CD4-positive, alpha-beta T cell (primary cell): ENCODE data around the gene SULF2. TPM values are rescaled to one million over a fixed set of nuclear protein-coding genes. Genes with fewer than 3 reads are reported as not detected.

Experiments used
- ATAC-seq: fragments of 200-7000 bp; cut with Tn5 transposase; one replicate; pipeline ENCODE4 v1.10.0; 2022; ENCODE audit warnings: mild to moderate bottlenecking; ENCODE audit not compliant: poor library complexity
- CTCF ChIA-PET: fragments of 350-600 bp; sonication (Branson Sonifier 250); formaldehyde crosslinking; loops from one replicate; lab custom pipeline; 2021; ENCODE audit warnings: antibody characterized with exemption, inconsistent platforms; lab: Charles Lee
- POLR2A ChIA-PET: fragments of 350-600 bp; sonication (Branson Sonifier 250); formaldehyde crosslinking; loops from one replicate; lab custom pipeline; 2021; ENCODE audit warnings: antibody characterized with exemption, inconsistent platforms; lab: Charles Lee
- DNase-seq, 14 experiments: peaks; one replicate each; pipeline ENCODE4 v3.0.0-alpha.2; 2013 to 2020; ENCODE audit warnings: mixed read lengths in 2 of 14
- H3K27ac ChIP-seq, 2 donors: one replicate each; pipeline versions ENCODE4 v1.5.1 to v1.7.0; 2013; ENCODE audit warnings: low read length in 2 of 2, low read depth in 1 of 2, mild to moderate bottlenecking in 1 of 2
- H3K27me3 ChIP-seq, 2 experiments: 1 replicate in 1 of 2; 2 replicates in 1 of 2; pipeline versions ENCODE4 v1.6.1 to v1.7.0; 2013; ENCODE audit warnings: low read length in 2 of 2, control low read depth in 1 of 2, mild to moderate bottlenecking in 1 of 2, moderate library complexity in 1 of 2; ENCODE audit not compliant: insufficient read depth in 2 of 2, control insufficient read depth in 1 of 2
- H3K36me3 ChIP-seq: one replicate; pipeline ENCODE4 v1.6.1; 2013; ENCODE audit warnings: low read length, control low read depth; ENCODE audit not compliant: insufficient read depth
- H3K4me1 ChIP-seq: one replicate; pipeline ENCODE4 v1.6.1; 2013; ENCODE audit warnings: low read length, control low read depth; ENCODE audit not compliant: insufficient read depth
- H3K4me3 ChIP-seq: one replicate; pipeline ENCODE4 v1.5.1; 2013; ENCODE audit warnings: mild to moderate bottlenecking, low read length, moderate library complexity
- H3K9me3 ChIP-seq, 2 experiments: 1 replicate in 1 of 2; 2 replicates in 1 of 2; pipeline versions ENCODE4 v1.6.1 to v1.7.0; 2013; ENCODE audit warnings: low read length in 2 of 2, mild to moderate bottlenecking in 2 of 2, control low read depth in 1 of 2, moderate library complexity in 1 of 2; ENCODE audit not compliant: control insufficient read depth in 1 of 2, insufficient read depth in 1 of 2
- H3K27ac Mint-ChIP-seq: one replicate; pipeline ENCODE4 v1.8.0; 2020; ENCODE audit warnings: mixed read lengths
- H3K27me3 Mint-ChIP-seq: one replicate; pipeline ENCODE4 v1.8.0; 2021; ENCODE audit warnings: mixed read lengths
- H3K36me3 Mint-ChIP-seq: one replicate; pipeline ENCODE4 v1.8.0; 2021; ENCODE audit warnings: low read depth, mixed read lengths
- H3K4me1 Mint-ChIP-seq: one replicate; pipeline ENCODE4 v1.8.0; 2021; ENCODE audit warnings: low read depth, mixed read lengths
- H3K4me3 Mint-ChIP-seq: one replicate; pipeline ENCODE4 v1.8.0; 2020; ENCODE audit warnings: mild to moderate bottlenecking, mixed read lengths
- H3K9me3 Mint-ChIP-seq: one replicate; pipeline ENCODE4 v1.8.0; 2020; ENCODE audit warnings: mixed read lengths
- intact Hi-C, 2 experiments: fragments of 100-400 bp; cut with DNase I in 1 of 2; cut with micrococcal nuclease in 1 of 2; formaldehyde crosslinking; loops; one replicate each; pipeline versions ENCODE4 v1.15.1 to v1.9.0; 2023 to 2025; cut with DNase I, micrococcal nuclease
- total RNA-seq, 174 experiments: library from RNA in 2 of 174; stranded (reverse) in 2 of 174; gene quantifications; one replicate each; pipeline ENCODE4 v1.2.3 and lab custom pipeline; 2021 to 2026
- TF ChIP-seq, protein P1 (sequence below): fragments of 200-600 bp; IDR thresholded peaks from one replicate; pipeline ENCODE4 v1.8.0; 2022; ENCODE audit warnings: antibody characterized with exemption, mild to moderate bottlenecking

Gene SULF2
- total RNA-seq, 2 experiments from 2014 or later, result 1.5 to 2.8 TPM

DNA sequence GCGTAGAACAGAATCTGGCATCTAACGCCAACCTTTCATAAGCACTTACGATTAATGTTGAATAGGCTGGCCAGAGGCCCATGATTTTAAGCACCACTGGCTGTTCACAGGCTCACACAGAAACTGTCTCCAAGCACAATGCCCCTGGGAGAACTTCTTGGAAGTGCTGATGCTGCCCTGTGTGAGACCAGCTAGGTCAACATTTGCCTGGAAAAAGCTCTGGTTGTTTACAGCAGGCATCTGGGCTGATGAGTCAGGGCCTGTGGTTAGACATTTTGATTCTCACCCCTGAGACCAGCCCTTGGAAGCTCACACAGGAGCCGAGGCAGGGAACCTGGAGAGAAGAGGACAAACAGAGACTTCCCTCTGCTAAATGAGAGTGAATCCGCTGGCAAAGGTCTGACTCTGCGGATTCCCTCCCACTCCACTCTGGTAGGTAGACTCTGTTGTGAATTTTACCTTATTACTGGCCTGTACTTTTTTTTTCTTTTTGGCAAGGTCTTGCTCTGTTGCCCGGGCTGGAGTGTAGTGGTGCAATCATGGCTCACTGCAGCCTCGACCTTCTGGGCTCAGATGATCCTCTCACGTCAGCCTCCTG is 6.8 kb upstream of the SULF2 start:
- intact Hi-C loops, result no loop called here
- CTCF ChIA-PET, result no interaction called here
- Mint-ChIP-seq H3K9me3 (no peaks in the 10 kb centered on the region), H3K36me3 (no peaks in the 10 kb centered on the region), H3K27ac (no peak overlapping the region), H3K27me3 (peaks cover 46% of the 10 kb centered on the region), H3K4me1 (no peaks in the 10 kb centered on the region), H3K4me3 (no peak overlapping the region)
- POLR2A ChIA-PET, result no interaction called here
- TF ChIP-seq, protein P1, sequence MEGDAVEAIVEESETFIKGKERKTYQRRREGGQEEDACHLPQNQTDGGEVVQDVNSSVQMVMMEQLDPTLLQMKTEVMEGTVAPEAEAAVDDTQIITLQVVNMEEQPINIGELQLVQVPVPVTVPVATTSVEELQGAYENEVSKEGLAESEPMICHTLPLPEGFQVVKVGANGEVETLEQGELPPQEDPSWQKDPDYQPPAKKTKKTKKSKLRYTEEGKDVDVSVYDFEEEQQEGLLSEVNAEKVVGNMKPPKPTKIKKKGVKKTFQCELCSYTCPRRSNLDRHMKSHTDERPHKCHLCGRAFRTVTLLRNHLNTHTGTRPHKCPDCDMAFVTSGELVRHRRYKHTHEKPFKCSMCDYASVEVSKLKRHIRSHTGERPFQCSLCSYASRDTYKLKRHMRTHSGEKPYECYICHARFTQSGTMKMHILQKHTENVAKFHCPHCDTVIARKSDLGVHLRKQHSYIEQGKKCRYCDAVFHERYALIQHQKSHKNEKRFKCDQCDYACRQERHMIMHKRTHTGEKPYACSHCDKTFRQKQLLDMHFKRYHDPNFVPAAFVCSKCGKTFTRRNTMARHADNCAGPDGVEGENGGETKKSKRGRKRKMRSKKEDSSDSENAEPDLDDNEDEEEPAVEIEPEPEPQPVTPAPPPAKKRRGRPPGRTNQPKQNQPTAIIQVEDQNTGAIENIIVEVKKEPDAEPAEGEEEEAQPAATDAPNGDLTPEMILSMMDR, result no peak
- DNase-seq, result no peak
- H3K9me3 ChIP-seq, result no peaks in the 10 kb centered on the region
- H3K27ac ChIP-seq, result no peak overlapping the region
- no peak overlapping the region for H3K4me3 ChIP-seq
- no peaks in the 10 kb centered on the region for H3K36me3 ChIP-seq
- H3K4me1 ChIP-seq, result no peaks in the 10 kb centered on the region
- H3K27me3 ChIP-seq, result peaks cover 12 to 31% of the 10 kb centered on the region in 2 experiments
- no peak for ATAC-seq

DNA sequence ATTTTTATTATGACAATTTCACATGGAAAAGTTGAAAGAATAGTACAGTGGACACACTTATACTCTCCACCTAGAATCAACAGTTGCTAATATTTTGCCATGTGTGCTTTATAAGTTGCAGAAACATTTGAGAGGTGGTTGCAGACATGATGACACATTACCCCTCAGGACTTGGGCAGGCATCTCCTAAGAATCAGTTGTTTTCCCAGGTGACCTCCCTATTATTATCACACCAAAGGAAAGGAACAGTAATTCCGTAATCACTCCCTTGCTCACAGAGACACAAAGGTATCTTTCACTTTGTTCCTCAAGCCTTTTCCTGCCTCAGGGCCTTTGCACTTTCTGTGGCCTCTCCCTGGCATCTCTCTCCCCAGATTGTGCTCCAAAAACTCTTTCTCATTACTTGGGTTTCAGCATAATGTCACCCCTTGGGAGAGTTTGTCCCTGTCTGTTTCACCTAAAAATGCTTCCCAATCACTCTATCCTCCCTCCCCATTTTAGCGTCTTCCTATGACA is 5.9 kb upstream of the SULF2 start:
- H3K27ac ChIP-seq, result no peak overlapping the region
- DNase-seq (no peak), ATAC-seq (no peak)
- Mint-ChIP-seq H3K27me3 (peaks cover 55% of the 10 kb centered on the region), H3K4me1 (peaks cover 6% of the 10 kb centered on the region), H3K36me3 (no peaks in the 10 kb centered on the region), H3K4me3 (no peak overlapping the region), H3K9me3 (no peaks in the 10 kb centered on the region), H3K27ac (no peak overlapping the region)
- no peaks in the 10 kb centered on the region for H3K36me3 ChIP-seq
- ChIA-PET POLR2A (no interaction called here), CTCF (no interaction called here)
- no peak overlapping the region for H3K4me3 ChIP-seq
- peaks cover 6% of the 10 kb centered on the region for H3K4me1 ChIP-seq
- H3K9me3 ChIP-seq, result peaks cover 0 to 4% of the 10 kb centered on the region in 2 experiments
- intact Hi-C loops, result no loop called here
- TF ChIP-seq, protein P1, result no peak
- H3K27me3 ChIP-seq, result peaks cover 19 to 41% of the 10 kb centered on the region in 2 experiments

DNA sequence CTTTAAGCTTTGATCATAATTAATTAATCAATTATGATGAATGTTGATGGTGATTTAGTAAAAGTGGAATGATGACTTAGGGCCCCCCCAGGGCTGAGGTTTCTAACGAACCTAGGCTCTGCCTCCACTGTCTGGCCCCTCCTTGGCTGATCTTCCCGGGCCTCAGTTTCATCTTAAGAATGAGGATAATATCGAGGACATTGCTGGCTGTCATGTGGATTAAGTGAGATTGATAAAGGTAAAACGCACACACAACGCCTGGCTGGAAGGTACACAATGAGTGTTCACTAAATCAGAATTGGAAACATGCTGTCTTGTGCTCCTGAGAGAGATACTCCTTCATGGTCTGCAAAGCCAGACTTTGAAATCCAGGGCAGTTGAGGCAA is 5.3 kb upstream of the SULF2 start:
- intact Hi-C loops, result no loop called here
- Histone ChIP-seq H3K9me3 (peaks cover 0 to 5% of the 10 kb centered on the region in 2 experiments), H3K36me3 (no peaks in the 10 kb centered on the region), H3K4me1 (peaks cover 10% of the 10 kb centered on the region), H3K27me3 (peaks cover 22 to 44% of the 10 kb centered on the region in 2 experiments), H3K27ac (no peak overlapping the region), H3K4me3 (no peak overlapping the region)
- Mint-ChIP-seq H3K9me3 (no peaks in the 10 kb centered on the region), H3K4me1 (peaks cover 10% of the 10 kb centered on the region), H3K36me3 (no peaks in the 10 kb centered on the region), H3K27ac (no peak overlapping the region), H3K27me3 (peaks cover 54% of the 10 kb centered on the region), H3K4me3 (no peak overlapping the region)
- no peak for ATAC-seq
- CTCF ChIA-PET, result no interaction called here
- POLR2A ChIA-PET, result no interaction called here
- TF ChIP-seq, protein P1, result no peak
- no peak for DNase-seq
